ENCODE results near the gene BIRC5.
A peak's percentile ranks its signal among the peaks of the same experiment; 100 is the strongest.

BIRC5 gene

GRCh38 chr17:78258323-78259191, 44.5 kb downstream of the BIRC5 start:
- peak; percentile 56 for DNase-seq

- no peak for DNase-seq
Measured at GRCh38 chr17:78259192-78259554, 45.1 kb downstream of the BIRC5 start.

DNA sequence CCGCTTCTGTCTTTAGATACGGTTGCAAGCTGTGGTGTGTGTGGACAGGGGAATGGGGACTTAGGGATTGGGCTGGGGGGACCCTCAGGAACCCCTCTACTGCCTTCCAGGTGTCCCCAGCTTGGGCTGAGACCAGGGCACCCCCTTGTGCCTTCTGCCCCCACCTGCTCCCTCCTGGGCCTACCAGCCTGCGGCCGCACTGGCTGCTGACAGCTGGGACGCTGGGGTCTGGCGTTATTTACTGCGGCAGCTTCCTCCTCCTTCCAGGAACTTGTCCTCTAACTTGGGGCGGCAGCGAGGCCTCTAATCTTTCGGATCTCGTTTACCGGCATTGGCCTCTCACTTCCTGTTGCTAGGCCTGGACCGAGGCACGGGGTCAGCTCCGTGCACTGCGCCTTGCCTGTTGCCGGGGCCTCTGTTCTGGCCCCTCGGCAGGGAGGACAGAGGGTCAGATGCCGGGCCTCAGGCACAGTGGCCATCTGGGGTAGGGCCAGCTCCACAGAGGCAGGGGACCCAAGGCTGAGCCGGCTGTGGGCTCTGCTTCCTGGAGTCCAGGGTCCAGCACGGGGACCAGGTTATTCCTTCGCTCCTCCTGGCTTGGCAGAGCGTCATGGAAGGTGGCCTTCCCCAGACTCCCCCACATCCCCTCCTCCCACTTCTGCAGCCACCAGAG, 49.1 kb downstream of the BIRC5 start:
- DNase-seq: no peak

DNA sequence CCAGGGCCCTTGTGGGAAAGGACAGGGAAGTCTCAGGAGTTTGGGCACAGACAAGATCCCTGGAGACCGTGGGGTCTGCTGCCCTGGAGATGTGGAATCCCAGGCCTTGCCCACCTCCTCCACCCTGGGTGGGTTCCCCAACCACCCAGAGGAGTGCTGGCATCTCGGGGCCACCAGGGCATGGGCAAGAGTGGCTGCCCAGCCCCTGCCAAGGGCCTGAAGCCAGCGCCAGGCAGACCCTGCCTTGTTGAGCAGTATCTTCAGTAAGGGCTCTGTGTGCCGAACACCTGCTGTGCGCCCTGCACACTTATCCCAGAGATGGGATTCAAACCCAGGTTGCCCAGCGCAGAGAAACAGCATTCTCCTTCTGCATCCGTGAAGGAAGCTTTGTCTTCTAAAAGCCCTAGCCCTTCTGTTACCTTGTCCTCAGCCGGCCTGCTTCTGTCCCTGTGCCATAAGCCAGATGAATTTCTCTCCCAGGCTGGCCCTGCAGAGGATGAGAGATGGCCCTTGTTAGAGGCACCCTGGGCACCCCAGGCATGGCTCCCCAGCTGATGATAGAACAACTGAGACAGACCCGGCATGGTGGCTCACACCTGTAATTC, 49.8 kb downstream of the BIRC5 start:
- no peak for DNase-seq

- DNase-seq: no peak
Measured at GRCh38 chr17:78264590-78264989, 50.5 kb downstream of the BIRC5 start.

DNA sequence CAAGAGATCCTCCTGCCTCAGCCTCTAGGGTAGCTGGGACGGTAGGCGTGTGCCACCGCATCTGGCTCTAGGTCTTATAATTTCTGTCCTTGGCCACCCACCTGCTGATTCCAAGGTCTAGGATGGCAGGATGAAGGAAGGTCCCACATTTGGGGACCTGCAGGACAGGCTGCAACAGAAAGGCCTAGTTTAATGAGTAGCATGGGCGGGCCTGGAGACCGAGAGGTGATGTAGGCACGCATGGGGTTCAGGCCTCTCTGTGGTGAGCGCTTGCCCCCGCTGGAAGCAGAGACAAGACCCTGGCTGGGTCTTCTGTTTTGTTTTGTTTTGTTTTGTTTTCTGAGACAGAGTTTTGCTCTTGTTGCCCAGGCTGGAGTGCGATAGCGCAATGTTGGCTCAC, 51.1 kb downstream of the BIRC5 start:
- DNase-seq: no peak

DNA sequence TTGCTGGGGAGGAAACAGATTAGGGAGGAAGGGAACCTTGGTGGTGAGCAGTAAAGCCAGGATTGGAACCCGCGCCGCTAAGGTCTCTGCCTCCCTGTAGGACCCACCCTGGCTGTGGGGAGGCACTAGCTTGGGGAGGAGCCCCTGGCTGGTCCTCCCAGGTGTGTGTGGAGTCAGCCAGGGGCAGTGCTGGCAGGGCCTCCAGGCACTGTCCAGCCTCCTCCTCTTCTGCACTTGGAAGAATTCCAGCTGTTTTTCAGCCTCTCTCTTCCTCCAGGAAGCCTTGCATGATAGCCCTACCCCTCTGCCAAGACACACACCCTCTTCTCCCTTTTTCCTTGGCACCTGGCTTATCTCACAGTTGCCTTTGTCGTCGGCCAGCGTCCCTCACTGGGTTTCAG, 52.2 kb downstream of the BIRC5 start:
- no peak for DNase-seq

DNA sequence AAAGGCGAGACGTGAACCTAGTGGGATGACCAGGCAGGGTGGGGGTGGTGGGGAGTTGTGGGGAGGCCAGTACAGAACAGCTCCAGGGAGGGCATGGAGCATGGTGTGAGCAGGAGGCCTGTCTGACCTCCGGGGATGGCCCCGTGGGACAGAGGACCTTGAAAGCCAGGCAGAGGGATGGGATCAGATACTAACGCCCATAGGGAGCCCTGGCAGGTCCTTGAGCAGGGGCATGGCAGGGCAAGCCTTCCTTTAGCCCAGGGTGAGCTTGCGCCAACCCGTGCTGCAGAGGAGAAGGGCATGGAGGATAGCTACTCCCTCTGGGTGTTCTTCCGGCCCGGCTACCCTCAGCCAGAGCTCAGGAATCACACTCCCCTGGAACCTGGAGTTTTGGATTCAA, 52.7 kb downstream of the BIRC5 start:
- DNase-seq: no peak

GRCh38 chr17:78267253-78268073, 53.4 kb downstream of the BIRC5 start:
- DNase-seq: no peak

DNA sequence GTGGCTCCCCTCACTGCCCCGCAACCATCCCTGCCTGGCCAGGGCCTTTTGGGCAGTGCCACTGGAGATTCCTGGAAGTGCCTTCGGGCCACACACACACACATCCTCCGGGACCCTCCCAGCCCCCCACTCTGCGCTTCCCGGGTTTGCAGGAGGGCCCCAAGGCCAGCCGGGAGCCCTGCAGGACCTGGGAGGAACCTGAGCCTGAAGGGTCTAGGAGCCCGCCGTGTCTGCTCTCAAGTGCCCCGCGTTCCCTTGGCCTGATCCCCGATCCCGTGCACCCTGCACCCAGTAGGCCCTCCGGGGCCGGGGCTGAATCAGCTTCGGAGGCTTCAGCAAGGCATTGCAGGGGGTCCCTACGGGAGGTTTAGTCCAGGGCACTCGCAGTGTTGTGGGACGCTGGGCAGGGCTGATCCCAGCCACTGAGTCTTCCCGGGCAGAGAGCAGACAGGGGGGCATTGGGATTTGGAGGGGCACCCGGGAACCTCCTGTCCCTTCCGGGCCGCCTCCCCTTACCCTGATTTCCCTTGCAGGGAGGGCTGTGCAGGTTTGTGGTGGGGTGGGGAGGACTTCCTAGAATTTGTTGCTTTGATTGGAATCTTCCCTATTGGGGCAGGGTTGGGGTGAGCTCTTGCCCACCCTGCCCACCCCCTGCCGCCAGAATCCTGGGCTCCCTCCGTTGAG, 54.3 kb downstream of the BIRC5 start:
- DNase-seq: no peak

DNA sequence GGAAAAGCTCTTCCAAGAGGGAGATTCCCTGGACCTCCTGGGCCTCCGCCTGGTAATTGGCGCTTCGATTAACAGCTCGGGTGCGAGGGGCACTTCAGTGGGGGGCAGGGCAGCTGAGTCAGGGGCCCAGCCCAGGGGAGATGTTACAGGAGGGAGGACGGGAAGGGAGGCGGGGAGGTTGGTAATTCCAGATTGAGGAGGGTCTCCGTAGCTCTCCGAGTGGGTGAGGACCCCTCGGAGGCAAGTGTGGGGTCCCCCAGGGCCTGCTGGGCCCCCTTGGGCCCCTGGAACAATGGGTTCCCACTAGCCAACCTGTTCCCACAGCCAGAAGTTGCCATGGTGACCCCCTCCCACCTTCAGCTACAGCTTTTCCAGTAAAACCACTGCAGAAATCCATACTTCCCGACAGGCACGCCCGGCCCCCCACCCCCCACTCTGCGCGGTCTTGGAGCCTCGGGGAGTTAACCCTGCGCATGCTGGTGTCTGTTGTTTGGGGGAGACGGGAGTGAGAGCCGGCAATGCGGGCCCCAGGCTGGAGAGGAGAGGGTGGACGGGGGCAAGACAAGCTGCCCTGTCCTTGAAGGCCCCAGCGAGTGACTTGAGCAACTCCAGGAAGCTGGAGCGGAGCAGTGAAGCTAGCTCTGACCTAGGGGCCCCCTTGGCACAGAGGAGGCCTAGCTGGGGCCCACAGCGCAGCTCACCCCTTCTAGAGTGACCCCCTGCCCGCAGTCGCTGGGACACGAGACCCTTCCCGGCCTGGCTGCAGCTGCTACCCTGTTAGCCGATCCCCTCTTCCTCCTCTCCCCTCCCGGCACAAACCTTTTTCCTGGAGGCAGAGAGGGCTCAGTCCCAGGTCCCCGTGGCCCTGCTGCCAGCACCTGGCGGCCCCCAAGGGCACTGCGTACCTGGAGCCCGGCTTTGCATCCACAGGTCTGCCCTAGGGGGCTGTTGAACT, 55.2 kb downstream of the BIRC5 start:
- no peak for DNase-seq

DNA sequence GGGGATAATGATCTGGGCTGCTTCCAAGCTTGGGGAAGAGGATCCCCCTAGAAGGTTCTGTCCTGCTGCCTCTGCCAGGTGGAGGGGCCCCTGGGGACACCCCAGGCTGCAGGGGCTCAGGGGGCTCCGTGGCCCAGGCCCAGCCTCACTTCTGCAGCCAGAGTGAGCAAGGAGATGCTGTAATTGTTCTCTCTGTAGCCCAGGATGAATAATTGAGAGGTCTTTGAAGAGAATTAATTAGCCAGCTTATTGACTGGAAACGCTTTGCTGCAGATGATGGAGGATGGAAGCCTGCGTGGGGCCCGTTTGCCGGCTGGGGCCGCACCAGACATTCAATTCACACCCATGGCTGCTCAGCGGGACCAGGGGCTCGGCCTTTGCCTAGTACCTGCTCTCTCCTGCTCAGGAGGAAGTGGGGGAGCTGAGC, 55.9 kb downstream of the BIRC5 start:
- no peak for DNase-seq

DNA sequence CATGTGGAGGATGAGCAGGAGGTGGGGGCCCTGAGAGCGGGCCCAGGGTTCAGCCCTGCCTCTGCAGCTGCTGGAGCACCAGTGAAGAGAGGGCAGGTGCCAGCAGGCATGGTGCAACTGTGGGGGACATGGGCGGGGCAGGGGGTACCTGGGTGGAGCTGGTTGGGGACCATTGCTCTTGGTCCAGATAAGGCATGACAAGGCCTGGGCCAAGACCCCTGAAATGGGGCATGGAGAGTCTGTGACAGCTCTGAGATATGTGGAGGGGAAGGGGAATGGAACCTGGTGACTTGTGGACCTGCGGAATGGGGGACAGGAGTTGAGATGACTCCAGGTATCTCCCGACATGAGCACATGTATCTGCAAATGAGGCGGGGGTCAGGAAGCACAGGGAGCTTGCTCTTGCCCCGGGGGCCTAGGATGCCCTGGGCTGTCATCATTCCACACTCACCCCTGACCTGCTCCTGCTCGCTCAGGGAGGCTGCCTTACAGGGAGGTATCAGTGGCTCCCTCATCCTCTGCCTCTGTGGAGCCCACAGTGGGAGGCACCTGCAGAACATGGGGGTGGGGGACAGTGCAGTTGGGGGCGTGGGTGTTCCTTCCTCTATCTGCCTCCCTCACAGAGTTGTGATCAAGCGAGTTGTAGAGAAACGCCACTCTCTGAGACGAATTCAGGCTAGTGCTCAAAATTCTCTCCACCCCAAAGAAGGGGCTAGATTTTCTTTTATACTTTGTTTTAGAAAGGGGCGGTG, 57.5 kb downstream of the BIRC5 start:
- no peak for DNase-seq

DNA sequence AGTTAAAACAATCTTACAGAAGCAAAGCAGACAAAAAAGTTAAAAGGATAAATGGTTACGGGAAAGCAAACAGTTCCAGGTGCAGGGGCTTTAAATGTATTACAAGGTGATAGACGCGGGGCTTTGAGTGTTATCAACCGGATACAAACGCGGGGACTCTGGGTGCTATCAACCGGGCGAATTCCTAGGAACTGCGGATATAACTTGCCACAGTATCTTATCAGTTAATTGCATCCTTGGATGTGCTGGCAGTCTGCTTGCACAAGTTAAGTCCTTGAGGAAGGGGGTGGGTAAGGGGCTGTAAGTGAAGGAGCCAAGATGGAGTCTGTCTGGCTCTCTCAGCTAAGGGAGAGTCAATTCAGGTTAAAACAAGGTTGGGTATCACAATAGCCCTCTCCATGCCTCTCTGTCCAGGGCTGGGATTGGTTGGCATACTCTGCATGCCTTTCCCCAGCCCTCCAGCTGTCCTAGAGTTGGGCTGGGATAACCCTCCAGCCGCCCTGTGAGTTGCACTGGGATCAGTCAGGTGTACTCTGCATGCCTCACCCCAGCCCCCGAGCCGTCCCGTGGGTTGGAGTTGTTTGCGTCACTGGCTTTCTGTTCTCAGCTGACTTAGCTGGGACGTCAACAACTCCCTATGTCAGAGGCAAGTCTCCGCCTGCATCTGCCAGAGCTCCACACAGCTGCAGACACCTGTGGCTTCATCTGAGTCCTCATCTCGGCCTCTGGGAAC, 58.3 kb downstream of the BIRC5 start:
- peak; percentile 40 for DNase-seq

- no peak for DNase-seq
Measured at GRCh38 chr17:78272914-78273258, 58.8 kb downstream of the BIRC5 start.

DNA sequence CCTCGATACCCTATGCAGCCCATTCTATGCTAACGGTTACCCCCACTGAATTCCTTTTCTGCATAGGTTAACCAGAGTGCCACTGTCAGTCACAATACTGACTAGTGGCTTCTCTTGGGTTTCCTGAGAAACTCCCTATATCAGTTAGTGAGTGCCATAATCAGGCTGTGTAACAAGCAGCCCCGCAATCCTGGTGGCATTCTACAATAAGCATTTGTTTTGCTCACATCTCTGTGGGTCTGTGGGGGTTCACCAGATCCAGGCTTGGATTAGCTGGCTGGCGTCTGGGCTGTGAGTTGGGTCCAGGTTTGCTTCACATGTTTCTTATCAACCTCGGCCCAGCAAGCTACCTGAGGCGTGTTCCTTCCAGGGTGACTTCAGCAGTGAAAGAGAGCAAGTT, 59.8 kb downstream of the BIRC5 start:
- DNase-seq: no peak
